ENCODE measurements around the gene TCHH.

TCHH gene

DNA sequence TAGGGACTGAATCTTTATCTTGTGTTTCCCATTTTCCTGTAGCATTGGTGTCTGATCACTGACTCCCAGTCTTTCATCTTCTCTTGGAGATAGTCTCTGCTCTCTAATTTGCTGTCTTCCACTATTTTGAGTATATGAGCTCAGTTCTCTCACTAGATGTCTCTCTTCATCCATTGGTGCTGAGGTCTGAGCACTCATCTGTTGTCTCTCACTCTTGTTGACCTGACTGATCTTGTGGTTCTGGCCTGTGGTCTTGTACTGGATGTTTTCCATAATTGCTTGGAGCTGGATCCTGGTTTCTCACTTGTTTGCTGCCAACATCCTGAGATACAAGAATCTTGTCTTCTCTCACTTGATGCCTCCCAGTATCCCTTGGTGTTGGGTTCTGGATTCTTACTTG, 53.3 kb downstream of the TCHH start:
- no peak for DNase-seq (ENCODE audit: low read depth, low spot score)
